Measurements from ENCODE around the gene SERPINI2. TPM values are rescaled to one million over a fixed set of nuclear protein-coding genes. Genes with fewer than 3 reads are reported as not detected.

Gene SERPINI2
- total and polyA plus RNA-seq, 2 donors (not counting 3 experiments of a cell fraction or from before 2014, with no cell fraction given), result not detected

- H3K9me3 ChIP-seq (replicated peaks; ENCODE audit: control insufficient read depth, insufficient read depth, low read length), result no peaks in the 10 kb centered on the region
- POLR2A ChIA-PET, result no interaction called here
- H2AFZ ChIP-seq (ENCODE audit: low read depth, low read length), result no peak overlapping the region
- H3K9me1 ChIP-seq (replicated peaks; ENCODE audit: control insufficient read depth, extremely low read depth, insufficient read depth, low read length), result no peaks in the 10 kb centered on the region
- H3K9ac ChIP-seq (replicated peaks; ENCODE audit: extremely low read depth, insufficient read depth, low read length), result no peak overlapping the region
- no peak overlapping the region for H3K4me2 ChIP-seq (ENCODE audit: insufficient read depth, low read length)
- no peaks in the 10 kb centered on the region for H3K36me3 ChIP-seq (ENCODE audit: control insufficient read depth in 2 of 2, extremely low read depth in 1 of 2, insufficient read depth in 2 of 2, low read length in 2 of 2)
- H3K4me3 ChIP-seq (replicated peaks in 1 of 3; ENCODE audit: insufficient read depth in 1 of 3, low read depth in 1 of 3, low read length in 3 of 3), result no peak overlapping the region
- H3K4me1 ChIP-seq (ENCODE audit: control insufficient read depth, extremely low read depth, insufficient read depth, low read length), result no peaks in the 10 kb centered on the region
- no peak for DNase-seq (ENCODE audit: low read depth, low spot score)
- CTCF ChIA-PET, result no interaction called here
- intact Hi-C loops (cut with micrococcal nuclease), result no loop called here
- dilution Hi-C loops (cut with MboI; ENCODE audit: extremely low pct_ligation_motif_present, low sequenced_read_pairs), result no loop called here
- H3K79me2 ChIP-seq (ENCODE audit: control insufficient read depth, insufficient read depth, low read length), result no peaks in the 10 kb centered on the region
- no peak overlapping the region for H3K27ac ChIP-seq (ENCODE audit: insufficient read depth, low read depth, low read length)
- no TSS peak for BruUV-seq (replicated peaks)
- no peaks in the 10 kb centered on the region for H3K27me3 ChIP-seq (ENCODE audit: control insufficient read depth in 2 of 2, insufficient read depth in 2 of 2, low read length in 2 of 2)
- no peak for TF ChIP-seq POLR2A (IDR thresholded peaks at IDR 0.05; ENCODE audit: low read depth, low read length)
- TF ChIP-seq GATA2 (IDR thresholded peaks at IDR 0.05; ENCODE audit: insufficient read depth, insufficient read length, low read depth, low read length), result no peak
- TF ChIP-seq EZH2 (IDR thresholded peaks at IDR 0.05; ENCODE audit: borderline replicate concordance, low read depth, low read length, severe bottlenecking), result no peak
- no peak for TF ChIP-seq MYC (IDR thresholded peaks at IDR 0.05; ENCODE audit: low read depth, low read length)
- TF ChIP-seq POLR2AphosphoS5 (IDR thresholded peaks at IDR 0.05; ENCODE audit: insufficient read depth, low read depth, low read length), result no peak
- TF ChIP-seq CTCF (IDR thresholded peaks at IDR 0.05; ENCODE audit: extremely low read depth in 1 of 2, insufficient read depth in 1 of 2, low read depth in 1 of 2, low read length in 2 of 2), result no peak
- no peak for TF ChIP-seq FOS (IDR thresholded peaks at IDR 0.05; ENCODE audit: borderline replicate concordance, insufficient read depth, low read length)
- no peak for TF ChIP-seq MAX (IDR thresholded peaks at IDR 0.05; ENCODE audit: insufficient read depth, insufficient read length)
- no peak for TF ChIP-seq JUN (IDR thresholded peaks at IDR 0.05; ENCODE audit: borderline replicate concordance, insufficient read depth, insufficient read length, low read depth)
- no peaks in the 10 kb centered on the region for H4K20me1 ChIP-seq (replicated peaks; ENCODE audit: control insufficient read depth, extremely low read depth, insufficient read depth, low read length)
- FAIRE-seq, result no peak
Observed at GRCh38 chr3:167397826-167398225, 76.0 kb downstream of the SERPINI2 start.
